HG02623 (cell line): ENCODE data around the gene PNLDC1.
"Not testable (repeated sequence)": the region's sequence is repeated elsewhere in the genome, so short reads cannot be mapped to it uniquely, and the experiment has no call there.

Experiments used
- ATAC-seq: cut with Tn5 transposase; IDR thresholded peaks from one replicate; pipeline ENCODE4 v1.9.1; 2021; ENCODE audit warnings: moderate library complexity; ENCODE audit not compliant: unreplicated experiment

The PNLDC1 gene

GRCh38 chr6:159819098-159819497 lies 19.0 kb downstream of the PNLDC1 start:
- no peak for ATAC-seq

DNA sequence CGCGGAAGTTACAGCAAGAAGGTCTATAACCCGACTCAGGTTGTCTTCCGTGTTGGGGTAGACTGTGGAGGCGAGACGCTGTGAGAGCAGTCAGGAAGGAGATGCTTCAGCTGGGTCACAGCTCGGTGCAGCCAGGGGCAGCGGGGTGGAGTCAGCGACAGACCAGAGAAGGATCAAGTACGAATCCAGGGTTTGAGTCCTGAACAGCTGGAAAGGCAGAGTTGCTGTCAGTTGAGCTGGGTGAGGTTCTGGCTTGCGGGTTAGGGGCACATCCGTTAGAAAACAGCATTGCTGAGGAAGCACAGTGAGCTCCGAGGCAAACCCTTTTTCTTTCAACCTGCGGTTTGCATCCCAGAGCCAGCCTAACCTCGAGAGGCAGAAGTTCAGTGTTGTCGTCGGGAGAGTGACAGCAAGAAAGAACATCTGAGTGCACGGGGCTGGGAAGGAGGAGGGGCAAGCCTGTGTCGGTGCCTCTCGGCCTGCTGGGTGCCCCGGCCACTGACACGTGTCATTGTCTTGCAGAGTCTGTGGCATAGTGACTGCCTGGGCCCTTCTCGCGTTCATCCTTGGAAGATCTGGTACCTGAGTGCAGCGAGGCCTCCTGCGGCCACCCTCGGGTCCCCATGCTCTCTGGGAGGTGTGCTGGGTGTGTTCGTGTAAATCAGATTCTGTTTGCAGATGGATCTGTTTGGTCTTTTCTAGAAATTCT lies 20.0 kb downstream of the PNLDC1 start:
- peak; percentile 54 for ATAC-seq

DNA sequence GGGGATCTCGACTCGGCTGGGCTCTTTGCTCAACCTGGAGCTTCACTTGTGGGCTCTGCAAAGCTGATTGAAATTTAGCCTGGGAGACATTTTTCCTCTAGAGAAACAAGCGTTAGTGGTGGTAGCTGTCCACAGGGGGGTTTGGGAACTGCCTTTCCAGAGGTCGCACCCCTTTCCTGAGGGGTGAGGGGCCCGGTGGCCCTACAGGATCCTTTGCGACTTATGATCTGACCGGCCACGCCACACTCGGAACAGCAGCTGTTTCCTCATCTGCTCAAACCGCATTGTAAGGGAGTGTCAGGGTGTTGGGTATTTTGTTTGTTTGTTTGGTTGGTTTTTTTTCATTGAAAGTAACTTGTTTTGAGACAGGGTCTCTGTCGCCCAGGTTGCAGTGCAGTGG lies 21.0 kb downstream of the PNLDC1 start:
- ATAC-seq = no peak

DNA sequence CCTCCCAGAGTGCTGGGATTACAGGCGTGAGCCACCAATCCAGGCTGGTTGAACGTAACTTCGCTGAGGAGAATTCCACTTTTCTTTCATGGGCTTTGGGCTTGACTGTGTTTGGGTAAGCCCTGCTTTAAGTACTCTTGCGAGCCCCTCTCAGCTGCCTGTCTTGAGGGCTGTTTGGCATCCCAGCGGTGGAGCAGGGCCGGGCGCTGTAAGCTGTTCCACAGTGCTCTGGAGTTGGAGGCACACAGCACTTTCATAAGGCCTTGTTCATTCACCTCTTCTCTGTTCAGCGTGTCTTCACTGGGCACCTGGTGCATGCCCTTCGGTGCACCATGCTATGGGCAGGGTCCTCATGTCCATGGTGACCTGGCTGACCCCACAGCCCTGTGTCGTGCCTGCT lies 21.6 kb downstream of the PNLDC1 start:
- no peak for ATAC-seq

GRCh38 chr6:159823953-159824352 lies 23.9 kb downstream of the PNLDC1 start:
- no peak for ATAC-seq

- ATAC-seq = not testable (repeated sequence)
These were observed 24.6 kb downstream of the PNLDC1 start for GRCh38 chr6:159824690-159825089.

- ATAC-seq = no peak
These were observed 25.9 kb downstream of the PNLDC1 start for GRCh38 chr6:159826004-159826403.

- ATAC-seq = no peak
These were observed 27.0 kb downstream of the PNLDC1 start for GRCh38 chr6:159826968-159827647.

DNA sequence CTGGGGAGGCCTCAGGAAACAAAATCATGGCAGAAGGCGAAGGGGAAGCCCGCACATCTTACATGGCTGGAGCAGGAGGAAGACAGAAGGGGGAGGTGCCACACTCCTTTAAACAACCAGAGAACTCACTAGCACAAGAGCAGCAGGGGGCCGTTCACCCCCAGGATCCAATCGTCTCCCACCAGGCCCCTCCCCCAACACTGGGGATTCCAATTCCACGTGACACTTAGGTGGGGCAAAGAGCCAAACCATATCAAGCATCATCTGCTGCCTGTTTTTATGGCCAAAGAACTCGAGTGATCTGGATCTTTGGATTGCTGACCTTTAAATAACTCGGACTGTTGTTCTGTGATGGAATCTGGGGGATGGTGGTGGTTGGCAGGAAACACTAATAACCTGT lies 28.0 kb downstream of the PNLDC1 start:
- ATAC-seq = no peak

DNA sequence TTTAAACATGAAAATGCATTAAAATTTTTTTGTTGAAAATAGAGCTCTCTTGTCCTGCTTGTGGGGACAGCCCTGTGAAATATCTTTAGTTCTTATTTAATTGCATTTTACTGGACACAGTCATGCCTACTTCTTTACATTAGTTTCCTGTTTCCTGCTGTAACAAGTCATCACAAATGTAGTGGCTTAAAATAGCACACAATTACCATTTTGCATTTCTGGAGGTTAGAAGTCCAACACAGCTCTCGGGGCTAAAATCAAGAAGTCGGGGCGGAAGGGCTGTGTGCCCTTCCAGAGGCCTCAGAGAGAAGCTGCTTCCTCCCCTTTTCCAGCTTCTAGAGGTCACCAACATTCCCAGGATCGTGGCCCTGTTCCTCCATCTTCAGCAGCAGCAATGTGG lies 29.4 kb downstream of the PNLDC1 start:
- no peak for ATAC-seq

- no peak for ATAC-seq
These were observed 30.7 kb downstream of the PNLDC1 start for GRCh38 chr6:159830501-159831372.

GRCh38 chr6:159831373-159831679 lies 31.2 kb downstream of the PNLDC1 start:
- ATAC-seq = no peak

DNA sequence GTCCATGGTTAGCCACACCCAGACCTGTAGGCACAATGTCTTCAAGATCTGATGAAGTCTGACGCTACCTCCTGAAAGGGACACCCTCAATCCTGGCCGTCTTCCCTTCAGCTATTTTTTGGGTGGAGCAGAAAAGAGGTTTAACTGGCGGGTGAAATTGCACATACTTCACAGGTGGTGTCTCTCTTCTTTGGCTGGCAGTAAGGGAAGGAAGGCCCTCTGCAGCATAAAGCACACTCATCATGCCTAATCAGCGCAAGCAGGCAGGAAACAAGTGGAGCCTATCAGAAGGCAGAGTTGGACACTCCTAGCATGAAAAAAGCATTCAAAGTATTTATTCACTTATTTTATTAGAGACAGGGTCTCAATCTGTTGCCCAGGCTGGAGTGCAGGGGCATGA lies 32.9 kb downstream of the PNLDC1 start:
- no peak for ATAC-seq

GRCh38 chr6:159833556-159833955 lies 33.5 kb downstream of the PNLDC1 start:
- no peak for ATAC-seq

DNA sequence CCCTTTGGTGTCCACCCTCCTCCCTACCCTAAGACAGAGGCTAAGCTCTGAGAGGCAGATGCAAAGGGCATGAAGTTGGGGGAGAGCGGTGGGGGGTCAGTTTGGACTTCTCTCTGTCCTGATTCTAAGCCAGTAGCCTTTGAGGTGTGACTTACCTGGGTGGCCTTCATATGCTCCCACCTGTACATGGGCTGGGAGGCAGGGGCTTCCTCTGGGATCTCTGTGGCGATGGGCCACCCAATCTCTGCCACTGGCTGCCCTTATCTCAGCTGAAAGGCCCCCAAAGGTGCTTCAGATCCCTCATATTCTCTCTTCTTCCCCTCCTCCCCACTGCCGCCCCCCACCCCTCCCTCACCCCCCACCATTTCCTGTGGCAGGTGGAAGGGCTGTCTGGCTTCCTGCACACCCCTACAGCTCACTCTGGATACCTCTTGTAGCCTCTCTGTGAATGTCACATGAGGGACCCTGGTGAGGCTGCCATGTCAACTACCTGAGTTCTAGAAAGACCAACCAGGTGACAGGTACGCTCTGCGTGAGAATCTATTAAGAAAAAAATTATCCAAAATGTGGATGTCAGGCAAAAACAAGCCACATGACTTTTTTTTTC lies 34.0 kb downstream of the PNLDC1 start:
- ATAC-seq = no peak

GRCh38 chr6:159836718-159837490 lies 36.8 kb downstream of the PNLDC1 start:
- no peak for ATAC-seq

- no peak for ATAC-seq
These were observed 37.4 kb downstream of the PNLDC1 start for GRCh38 chr6:159837511-159837910.

GRCh38 chr6:159838020-159838744 lies 38.1 kb downstream of the PNLDC1 start:
- ATAC-seq = no peak

DNA sequence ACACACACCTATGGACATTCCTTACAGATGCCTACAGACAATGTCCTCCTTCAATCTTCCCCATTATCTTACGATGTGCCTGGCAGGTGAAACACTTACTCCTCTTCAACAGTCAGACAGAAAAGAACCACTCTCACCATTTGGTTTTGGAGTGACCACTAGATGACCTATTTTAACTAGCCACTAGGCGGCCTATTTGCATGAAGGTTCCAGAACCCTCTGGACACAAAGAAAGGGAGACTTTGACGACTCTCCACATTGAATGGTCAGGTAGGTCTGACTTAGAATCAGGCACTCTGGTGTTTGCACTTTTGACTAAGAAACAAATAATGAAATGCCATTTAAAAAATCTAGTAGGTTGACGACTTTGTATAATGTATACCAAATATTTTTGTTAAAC lies 42.0 kb downstream of the PNLDC1 start:
- ATAC-seq = no peak
